GM18519 (cell line): Measurements from ENCODE around the gene PALLD.

Experiments
- ATAC-seq: cut with Tn5 transposase; IDR thresholded peaks from one replicate; pipeline ENCODE4 v1.9.1; 2021; ENCODE audit warnings: mild to moderate bottlenecking, moderate library complexity; ENCODE audit not compliant: unreplicated experiment, low FRiP score

The PALLD gene

DNA sequence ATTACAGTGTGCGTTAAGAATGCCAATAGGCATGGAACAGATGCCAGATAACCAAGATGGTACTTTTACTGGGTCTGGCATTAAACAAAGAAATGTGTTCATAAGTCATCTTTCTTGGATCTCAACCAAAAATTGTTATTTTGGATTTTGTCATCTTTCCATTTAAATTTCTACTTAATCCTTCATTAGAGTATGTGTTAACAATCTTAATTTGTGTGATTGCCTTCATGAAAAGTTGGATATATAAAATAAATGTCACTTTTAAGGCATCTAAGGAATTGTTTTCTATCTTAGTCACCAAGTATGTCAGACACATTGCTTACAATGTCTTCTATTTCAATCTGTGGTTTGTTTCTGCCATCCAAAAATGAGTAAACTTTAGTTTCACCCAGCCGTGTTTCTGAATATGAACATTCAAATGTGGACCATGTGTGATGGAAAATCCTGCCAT lies 87.5 kb downstream of the PALLD start:
- no peak for ATAC-seq

DNA sequence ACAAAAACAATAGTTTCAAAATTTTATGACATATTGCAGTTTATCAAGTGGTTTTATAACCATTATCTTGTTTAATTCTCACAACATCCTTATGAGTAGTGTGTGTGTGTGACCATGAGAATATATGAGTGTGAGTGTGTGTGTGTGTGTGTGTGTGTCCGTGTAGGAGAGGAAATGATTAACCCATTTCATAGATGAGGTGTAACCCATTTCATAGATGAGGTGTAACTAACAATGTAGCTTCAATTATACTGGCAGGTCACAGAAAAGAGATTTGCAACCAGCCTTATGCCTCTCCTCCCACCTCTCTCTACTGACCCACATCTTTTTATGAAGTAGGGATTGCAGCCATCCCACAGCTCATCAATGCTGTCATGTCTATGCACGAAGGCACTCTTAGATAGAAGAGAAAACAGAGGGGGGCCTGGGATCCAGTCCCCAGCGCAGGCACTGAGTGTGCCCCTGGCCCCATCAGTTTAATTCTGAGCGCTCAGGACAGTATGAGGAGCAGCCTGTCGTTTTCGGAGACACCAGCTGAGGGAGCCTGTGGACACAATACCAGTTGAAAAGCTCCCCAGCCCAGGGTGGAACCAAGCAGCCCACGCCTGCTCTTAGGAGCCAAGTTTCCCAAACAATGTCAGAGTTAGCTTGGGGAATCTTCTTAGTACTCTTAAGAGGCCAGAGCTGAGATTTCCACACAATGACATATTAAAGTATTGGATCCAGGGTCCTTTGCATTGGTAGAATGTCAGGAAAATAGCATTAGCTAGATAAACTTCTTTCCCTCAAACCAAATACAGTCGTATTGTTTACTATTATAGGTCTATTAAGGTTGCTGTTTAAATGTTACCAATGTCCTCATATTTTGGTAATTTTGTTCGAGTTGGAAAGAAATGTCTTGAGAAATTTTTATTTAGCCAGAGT lies 88.6 kb downstream of the PALLD start:
- no peak for ATAC-seq

DNA sequence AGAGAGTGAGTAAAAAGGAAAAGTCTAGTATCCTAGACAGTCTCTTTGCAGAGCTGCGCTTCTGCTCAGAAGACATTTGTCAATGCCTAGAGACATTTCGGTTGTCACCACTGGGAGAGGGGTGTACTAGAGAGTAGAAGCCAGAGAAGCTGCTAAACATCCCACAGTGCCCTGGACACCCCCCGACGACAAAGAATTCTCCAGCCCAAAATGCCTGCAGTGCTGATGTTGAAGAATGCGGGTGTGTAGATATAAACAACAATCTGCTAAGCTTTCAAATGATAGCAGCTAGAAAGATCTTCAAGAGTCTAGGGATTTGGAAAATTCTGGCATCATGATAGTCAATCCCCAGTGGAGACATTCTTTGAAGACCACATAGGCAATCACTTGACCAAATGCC lies 90.1 kb downstream of the PALLD start:
- no peak for ATAC-seq

GRCh38 chr4:168587411-168588125 lies 90.7 kb downstream of the PALLD start:
- no peak for ATAC-seq

GRCh38 chr4:168588916-168589531 lies 92.2 kb downstream of the PALLD start:
- ATAC-seq: no peak

DNA sequence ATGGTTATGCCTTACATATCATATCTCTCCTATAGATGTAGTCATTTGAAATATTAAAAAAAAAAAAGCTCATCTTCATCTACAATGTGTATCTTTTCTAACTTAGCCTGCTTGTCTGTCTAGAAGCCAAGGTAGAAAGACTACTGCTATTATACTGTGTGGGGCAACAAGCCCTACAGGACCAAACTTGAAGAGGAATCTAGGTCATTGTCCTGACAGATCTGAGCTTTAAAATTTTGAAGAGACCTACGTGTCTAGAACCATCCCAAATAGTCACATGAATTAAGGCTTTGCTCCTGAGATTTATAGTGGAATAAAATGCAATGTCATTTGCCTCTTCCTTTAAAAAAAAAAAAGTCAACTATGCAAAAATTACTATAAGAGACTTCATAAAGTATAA lies 95.8 kb downstream of the PALLD start:
- ATAC-seq: no peak

- ATAC-seq: no peak
These were observed 96.5 kb downstream of the PALLD start for GRCh38 chr4:168593399-168593798.

GRCh38 chr4:168594121-168594520 lies 97.3 kb downstream of the PALLD start:
- no peak for ATAC-seq

DNA sequence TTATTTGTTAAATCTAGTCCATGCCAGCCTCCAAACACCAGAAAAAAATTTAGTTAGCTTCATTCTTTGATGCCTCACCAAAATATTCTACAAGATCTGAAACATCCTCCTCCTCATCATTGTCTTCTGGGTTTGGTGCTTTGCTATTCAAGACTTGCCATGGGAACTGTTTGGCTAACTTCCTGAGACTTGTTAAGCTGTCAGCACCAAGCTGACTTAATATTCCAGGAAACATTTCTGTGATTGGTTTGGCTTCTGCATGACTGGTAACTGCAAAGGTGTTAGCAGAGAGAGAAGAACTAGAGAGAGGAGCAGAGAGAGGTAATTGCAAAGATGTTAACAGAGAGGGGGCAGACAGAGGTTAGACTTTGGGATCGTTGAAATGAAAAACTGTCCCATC lies 101.3 kb downstream of the PALLD start:
- ATAC-seq: no peak

GRCh38 chr4:168600796-168601583 lies 104.1 kb downstream of the PALLD start:
- no peak for ATAC-seq

- ATAC-seq: no peak
These were observed 105.0 kb downstream of the PALLD start for GRCh38 chr4:168601899-168602298.

- ATAC-seq: no peak
These were observed 107.9 kb downstream of the PALLD start for GRCh38 chr4:168604496-168605373.

DNA sequence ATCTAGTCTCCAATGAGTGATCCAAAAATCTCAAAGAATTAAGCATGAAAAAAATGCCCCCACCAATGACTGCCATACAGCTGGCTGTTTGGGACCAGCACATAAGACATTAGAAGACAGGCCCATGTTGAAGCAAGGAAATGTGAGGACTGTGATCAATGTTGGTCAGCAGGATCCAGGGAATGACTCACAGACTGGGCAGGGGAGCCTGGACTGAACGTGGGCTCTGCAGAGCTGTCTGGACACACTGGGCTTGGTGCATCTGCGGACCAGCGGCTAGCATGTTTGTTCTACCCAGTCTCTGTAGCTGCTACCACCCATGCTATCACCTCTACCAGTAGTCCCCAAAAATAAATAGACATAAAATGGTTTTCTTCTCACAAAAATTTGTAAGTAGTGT lies 108.6 kb downstream of the PALLD start:
- ATAC-seq: no peak

DNA sequence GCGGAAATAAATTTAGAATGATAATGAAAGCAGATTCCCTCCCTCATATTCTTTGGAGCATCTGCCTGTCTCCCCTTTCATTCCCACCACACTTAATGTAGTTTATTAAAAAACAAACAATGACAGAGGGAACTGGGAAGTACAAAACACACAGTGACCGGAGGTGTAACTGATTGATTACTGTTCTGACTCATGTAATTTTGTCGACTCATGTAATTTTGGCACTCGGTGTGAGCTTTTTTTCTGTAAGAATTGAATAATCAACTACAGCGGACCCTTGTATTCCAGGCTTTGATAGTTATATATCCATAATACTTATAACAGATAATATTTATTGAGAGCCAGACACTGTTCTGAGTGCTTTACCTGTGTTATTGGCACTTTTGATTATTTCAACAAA lies 110.4 kb downstream of the PALLD start:
- ATAC-seq: no peak

GRCh38 chr4:168608771-168609170 lies 111.9 kb downstream of the PALLD start:
- ATAC-seq: no peak

GRCh38 chr4:168609369-168609768 lies 112.5 kb downstream of the PALLD start:
- ATAC-seq: no peak

- no peak for ATAC-seq
These were observed 114.2 kb downstream of the PALLD start for GRCh38 chr4:168610911-168611530.

DNA sequence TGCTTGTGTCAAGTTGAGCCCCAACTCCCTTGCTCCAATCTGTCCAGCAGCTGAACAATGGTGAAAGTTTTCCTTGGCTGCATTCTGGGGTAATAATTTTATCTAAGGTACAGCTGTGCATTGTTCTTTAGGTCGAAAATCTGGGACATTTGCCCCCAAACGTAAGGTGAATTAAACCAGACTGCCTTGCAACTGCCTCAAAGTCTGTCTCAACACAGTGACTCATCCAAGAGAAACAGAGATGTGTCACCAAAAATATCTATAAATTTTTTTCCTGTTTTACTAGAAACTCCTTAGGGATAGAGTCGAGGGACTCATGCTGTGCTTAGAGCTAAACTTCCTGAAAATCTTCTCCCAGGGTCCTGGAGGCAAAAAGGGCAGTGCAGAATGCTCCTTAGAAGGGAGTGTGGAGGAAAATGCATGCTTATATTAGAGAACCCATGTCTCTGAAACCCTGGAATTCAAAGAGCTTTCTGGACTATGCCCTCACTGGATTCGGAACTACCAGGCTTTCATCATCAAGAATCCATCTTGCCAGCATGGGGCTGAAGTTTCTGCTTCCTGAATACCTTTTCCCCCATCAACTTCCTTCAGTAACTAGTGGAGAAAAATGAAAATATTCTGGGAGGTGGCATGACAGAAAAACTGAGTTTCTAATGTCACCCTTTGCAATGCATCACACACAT lies 115.7 kb downstream of the PALLD start:
- no peak for ATAC-seq

GRCh38 chr4:168613869-168614268 lies 117.0 kb downstream of the PALLD start:
- ATAC-seq: no peak
